IMR-90 (cell line): ENCODE results near the gene CCDC61. TPM values are rescaled to one million over a fixed set of nuclear protein-coding genes. Genes with fewer than 3 reads are reported as not detected.

ENCODE experiments used
- ATAC-seq: fragments of 200-7000 bp; cut with Tn5 transposase; 2 replicates; pipeline ENCODE4 v1.9.1; 2020; ENCODE audit warnings: low read depth, mild to moderate bottlenecking, moderate library complexity
- BruUV-seq: library from RNA; stranded (reverse); fragments of 400-500 nt; replicated peaks from 2 replicates; lab custom pipeline; 2021; lab: Mats Ljungman, UMichigan
- CTCF ChIA-PET: fragments of 300-600 bp; formaldehyde crosslinking; extraction: SDS; loops from one replicate; lab custom pipeline; 2021; ENCODE audit warnings: antibody characterized with exemption; lab: Yijun Ruan, JAX
- POLR2A ChIA-PET: fragments of 300-600 bp; sonication (Branson Sonifier 250); formaldehyde crosslinking; loops from one replicate; lab custom pipeline; 2022; ENCODE audit warnings: antibody characterized with exemption; ENCODE audit not compliant: unreplicated experiment; lab: Charles Lee
- DNase-seq: peaks from one replicate; pipeline ENCODE4 v3.0.0; 2013
- H2AFZ ChIP-seq: replicated peaks from 2 replicates; pipeline ENCODE3; 2013; ENCODE audit warnings: low read length, mild to moderate bottlenecking; ENCODE audit not compliant: poor library complexity
- H2AK5ac ChIP-seq: 2 replicates; pipeline ENCODE4 v1.6.1; 2013; ENCODE audit warnings: low read depth, low read length, inconsistent platforms
- H2AK9ac ChIP-seq: replicated peaks from 2 replicates; pipeline ENCODE3; 2013; ENCODE audit warnings: mild to moderate bottlenecking, low read depth, low read length, moderate library complexity; ENCODE audit not compliant: poor library complexity
- H2BK120ac ChIP-seq: 2 replicates; pipeline ENCODE4 v1.6.1; 2013; ENCODE audit warnings: low read depth, low read length, inconsistent platforms
- H2BK15ac ChIP-seq: 3 replicates; pipeline ENCODE4 v1.6.1; 2013; ENCODE audit warnings: low read depth, low read length, inconsistent platforms
- H2BK20ac ChIP-seq: 2 replicates; pipeline ENCODE4 v1.6.1; 2013; ENCODE audit warnings: low read depth, mild to moderate bottlenecking, inconsistent platforms, low read length, moderate library complexity
- H2BK5ac ChIP-seq: 2 replicates; pipeline ENCODE4 v1.6.1; 2013; ENCODE audit warnings: mild to moderate bottlenecking, low read depth, low read length, inconsistent platforms; ENCODE audit not compliant: poor library complexity, severe bottlenecking
- H3K14ac ChIP-seq: replicated peaks from 2 replicates; pipeline ENCODE4 v1.6.1; 2013; ENCODE audit warnings: low read depth, low read length, inconsistent platforms
- H3K18ac ChIP-seq: 2 replicates; pipeline ENCODE4 v1.6.1; 2013; ENCODE audit warnings: low read depth, low read length, control low read depth
- H3K23ac ChIP-seq: 2 replicates; pipeline ENCODE4 v1.6.1; 2013; ENCODE audit warnings: low read depth, low read length, inconsistent platforms
- H3K27ac ChIP-seq: 2 replicates; pipeline ENCODE4 v1.5.1; 2013; ENCODE audit warnings: mild to moderate bottlenecking, control low read depth, low read length; ENCODE audit not compliant: insufficient read depth
- H3K27me3 ChIP-seq: 2 replicates; pipeline ENCODE4 v1.6.1; 2013; ENCODE audit warnings: low read length; ENCODE audit not compliant: control insufficient read depth, insufficient read depth
- H3K36me3 ChIP-seq: 2 replicates; pipeline ENCODE4 v1.6.1; 2013; ENCODE audit warnings: low read length, mixed read lengths; ENCODE audit not compliant: control insufficient read depth, insufficient read depth
- H3K4ac ChIP-seq: 2 replicates; pipeline ENCODE4 v1.6.1; 2013; ENCODE audit warnings: low read depth, low read length, inconsistent platforms
- H3K4me1 ChIP-seq: 2 replicates; pipeline ENCODE4 v1.6.1; 2013; ENCODE audit warnings: low read length, mixed read lengths; ENCODE audit not compliant: control insufficient read depth, insufficient read depth
- H3K4me2 ChIP-seq: 2 replicates; pipeline ENCODE4 v1.6.1; 2013; ENCODE audit warnings: low read depth, mild to moderate bottlenecking, control low read depth, low read length, moderate library complexity
- H3K4me3 ChIP-seq: 2 replicates; pipeline ENCODE4 v1.5.1; 2013; ENCODE audit warnings: low read depth, mild to moderate bottlenecking, control low read depth, low read length, moderate library complexity; ENCODE audit not compliant: insufficient read depth
- H3K56ac ChIP-seq: 2 replicates; pipeline ENCODE4 v1.6.1; 2013; ENCODE audit warnings: low read length, inconsistent platforms; ENCODE audit not compliant: insufficient read depth; ENCODE audit errors: extremely low read depth
- H3K79me1 ChIP-seq, 2 experiments: 2 replicates each; pipeline ENCODE4 v1.6.1; 2013; ENCODE audit warnings: low read length in 2 of 2, inconsistent platforms in 1 of 2, low read depth in 1 of 2
- H3K9ac ChIP-seq: 2 replicates; pipeline ENCODE4 v1.6.1; 2013; ENCODE audit warnings: low read depth, low read length, control low read depth
- H3K9me1 ChIP-seq: 2 replicates; pipeline ENCODE4 v1.6.1; 2013; ENCODE audit warnings: low read length, inconsistent platforms; ENCODE audit not compliant: insufficient read depth
- H3K9me3 ChIP-seq: 2 replicates; pipeline ENCODE4 v1.6.1; 2013; ENCODE audit warnings: low read length; ENCODE audit not compliant: control insufficient read depth, insufficient read depth
- H4K20me1 ChIP-seq: 2 replicates; pipeline ENCODE4 v1.6.1; 2013; ENCODE audit warnings: low read length, inconsistent platforms; ENCODE audit not compliant: insufficient read depth
- H4K5ac ChIP-seq: 2 replicates; pipeline ENCODE4 v1.6.1; 2013; ENCODE audit warnings: mild to moderate bottlenecking, low read depth, low read length, control low read depth
- H4K8ac ChIP-seq, 2 experiments: 2 replicates each; pipeline ENCODE4 v1.6.1; 2013; ENCODE audit warnings: low read depth in 2 of 2, low read length in 2 of 2, control low read depth in 1 of 2, inconsistent platforms in 1 of 2
- H4K91ac ChIP-seq: 2 replicates; pipeline ENCODE4 v1.6.1; 2013; ENCODE audit warnings: low read depth, low read length, inconsistent platforms; ENCODE audit not compliant: insufficient read depth
- BHLHE40 ChIP-seq: fragments of 150-350 bp; IDR thresholded peaks from 2 replicates; pipeline ENCODE4 v1.6.1; 2016; ENCODE audit warnings: mild to moderate bottlenecking, low read depth, low read length
- CEBPB ChIP-seq: IDR thresholded peaks from 2 replicates; pipeline ENCODE4 v1.6.1; 2012; ENCODE audit warnings: low read depth, low read length, improper control_type of control experiment
- CHD1 ChIP-seq: IDR thresholded peaks from 2 replicates; pipeline ENCODE4 v1.6.1; 2012; ENCODE audit warnings: low read depth, low read length, improper control_type of control experiment
- FOS ChIP-seq: fragments of 150-350 bp; IDR thresholded peaks from 2 replicates; pipeline ENCODE4 v1.6.1; 2016; ENCODE audit warnings: low read depth, low read length
- MXI1 ChIP-seq: IDR thresholded peaks from 2 replicates; pipeline ENCODE4 v1.6.1; 2012; ENCODE audit warnings: low read depth, mild to moderate bottlenecking, low read length, moderate library complexity, borderline replicate concordance
- NFE2L2 ChIP-seq: fragments of 150-350 bp; IDR thresholded peaks from 2 replicates; pipeline ENCODE4 v1.6.1; 2016; ENCODE audit warnings: low read depth, mild to moderate bottlenecking, low read length
- POLR2A ChIP-seq: IDR thresholded peaks from 2 replicates; pipeline ENCODE4 v1.6.1; 2012; ENCODE audit warnings: mild to moderate bottlenecking, low read depth, low read length
- RAD21 ChIP-seq: IDR thresholded peaks from 2 replicates; pipeline ENCODE4 v1.6.1; 2012; ENCODE audit warnings: low read length, improper control_type of control experiment
- RCOR1 ChIP-seq: IDR thresholded peaks from 2 replicates; pipeline ENCODE4 v1.6.1; 2012; ENCODE audit warnings: mild to moderate bottlenecking, low read length, improper control_type of control experiment; ENCODE audit not compliant: insufficient replicate concordance
- RFX5 ChIP-seq: IDR thresholded peaks from 2 replicates; pipeline ENCODE4 v1.8.0; 2012; ENCODE audit warnings: low read depth, mild to moderate bottlenecking, low read length, moderate library complexity
- SMC3 ChIP-seq: fragments of 150-350 bp; IDR thresholded peaks from 2 replicates; pipeline ENCODE4 v1.6.1; 2016; ENCODE audit warnings: low read depth, mild to moderate bottlenecking, antibody characterized with exemption, low read length, moderate library complexity
- WGBS, 2 experiments: methylation state at CpG; one replicate each; pipeline versions ENCODE4 v1.1.5 to v1.1.7; 2013; ENCODE audit warnings: missing lambda C conversion rate in 2 of 2; ENCODE audit not compliant: insufficient read length in 1 of 2; ENCODE audit errors: extremely low coverage in 2 of 2; 5-methylcytosine and 5-hydroxymethylcytosine counted together
- dilution Hi-C: fragments of 300-500 bp; cut with HindIII; formaldehyde crosslinking; loops from one replicate; pipeline ENCODE4 v1.14.3; 2018; ENCODE audit warnings: low sequenced_read_pairs; ENCODE audit not compliant: unreplicated experiment
- in situ Hi-C: fragments of 300-500 bp; cut with MboI; formaldehyde crosslinking; loops from 3 replicates; pipeline ENCODE4 v1.14.3; 2019; ENCODE audit warnings: low sequenced_read_pairs, inconsistent platforms, mixed read lengths
- intact Hi-C: fragments of 100-400 bp; cut with micrococcal nuclease; formaldehyde crosslinking; loops from 2 replicates; pipeline ENCODE4 v1.10.0; 2022
- polyA plus RNA-seq, 3 experiments: library from polyadenylated mRNA; depleted of rRNA; stranded (reverse); fragments of >200 nt; gene quantifications; 2 replicates each; pipeline ENCODE4 v1.2.3, GENCODE V29; 2012; ENCODE audit warnings: low replicate concordance in 1 of 3
- total RNA-seq: library from RNA; depleted of rRNA; stranded (reverse); fragments of >200 nt; gene quantifications from 2 replicates; pipeline ENCODE4 v1.2.3, GENCODE V29; 2012
- TF ChIP-seq, protein P1 (sequence below): fragments of 150-350 bp; IDR thresholded peaks from 2 replicates; pipeline ENCODE4 v1.6.1; 2016; ENCODE audit warnings: low read depth, mild to moderate bottlenecking, low read length, moderate library complexity, borderline replicate concordance
- TF ChIP-seq, protein P2 (sequence below): conservative IDR thresholded peaks from 2 replicates; pipeline ENCODE4 v1.5.1; 2012; ENCODE audit warnings: mild to moderate bottlenecking, low read depth, low read length, improper control_type of control experiment
- TF ChIP-seq, protein P3 (sequence below): fragments of 150-350 bp; IDR thresholded peaks from 2 replicates; pipeline ENCODE4 v1.6.1; 2017; ENCODE audit warnings: mild to moderate bottlenecking, antibody characterized with exemption, low read length, low read depth

CCDC61 gene
- total and polyA plus RNA-seq, 2 of the 4 experiments (the other 2 are of a cell fraction) = 3.2 to 9.1 TPM

DNA sequence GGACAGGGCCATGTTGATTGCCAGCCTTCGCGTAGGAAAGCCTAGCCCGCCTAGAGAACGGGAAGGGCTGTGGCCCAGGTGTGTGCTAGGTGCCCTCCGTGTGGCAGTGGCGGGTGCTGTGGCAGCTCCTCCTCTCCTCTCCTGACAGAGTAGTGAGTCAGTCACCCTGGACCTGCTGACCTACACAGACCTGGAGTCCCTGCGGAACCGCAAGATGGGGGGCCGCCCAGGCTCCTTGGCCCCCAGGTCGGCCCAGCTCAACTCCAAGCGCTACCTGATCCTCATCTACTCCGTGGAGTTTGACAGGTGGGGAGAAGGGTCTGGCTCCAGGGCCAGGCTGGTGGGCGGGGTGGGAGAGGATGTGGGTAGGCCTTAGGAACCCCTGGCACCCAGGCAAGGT is 11.1 kb downstream of the CCDC61 start:
- H4K8ac ChIP-seq = no peak overlapping the region
- H2BK120ac ChIP-seq = no peak overlapping the region
- no peak overlapping the region for H2BK20ac ChIP-seq
- H3K56ac ChIP-seq = no peak overlapping the region
- dilution Hi-C loops = no loop called here
- no peak overlapping the region for H3K4ac ChIP-seq
- in situ Hi-C loops = no loop called here
- H3K27me3 ChIP-seq = no peaks in the 10 kb centered on the region
- no peak overlapping the region for H3K23ac ChIP-seq
- intact Hi-C loops = no loop called here
- no peak overlapping the region for H2BK15ac ChIP-seq
- H3K9me3 ChIP-seq = no peaks in the 10 kb centered on the region
- H4K5ac ChIP-seq = no peak overlapping the region
- H3K4me1 ChIP-seq = no peaks in the 10 kb centered on the region
- WGBS, 2 experiments = no CpG with 5 or more reads among the region's 13 CpGs
- H3K79me1 ChIP-seq = no peaks in the 10 kb centered on the region; a peak in 1 of 4 replicates
- no peaks in the 10 kb centered on the region; the same call in 1 of the 2 replicates for H4K20me1 ChIP-seq
- no peak overlapping the region for H3K27ac ChIP-seq
- DNase-seq = no peak
- H2AFZ ChIP-seq = no peak overlapping the region
- no peak overlapping the region for H2AK5ac ChIP-seq
- no peak overlapping the region for H4K91ac ChIP-seq
- BruUV-seq = no TSS peak
- H3K4me3 ChIP-seq = no peak overlapping the region
- H3K9me1 ChIP-seq = no peaks in the 10 kb centered on the region
- H3K14ac ChIP-seq = no peak overlapping the region
- H3K9ac ChIP-seq = no peak overlapping the region
- ChIA-PET CTCF (interaction anchor here (0.6 to 0.9 kb wide), 3 partner anchors 10 to 326 kb away, joined by 3 read pairs; no protein-coding TSS in a partner anchor), POLR2A (no interaction called here)
- H3K18ac ChIP-seq = no peak overlapping the region
- no peak overlapping the region for H2BK5ac ChIP-seq
- ATAC-seq = no peak
- no peak overlapping the region for H2AK9ac ChIP-seq
- TF ChIP-seq FOS = no peak
- TF ChIP-seq RCOR1 = no peak
- TF ChIP-seq RAD21 = no peak
- TF ChIP-seq CEBPB = no peak
- TF ChIP-seq, protein P1, sequence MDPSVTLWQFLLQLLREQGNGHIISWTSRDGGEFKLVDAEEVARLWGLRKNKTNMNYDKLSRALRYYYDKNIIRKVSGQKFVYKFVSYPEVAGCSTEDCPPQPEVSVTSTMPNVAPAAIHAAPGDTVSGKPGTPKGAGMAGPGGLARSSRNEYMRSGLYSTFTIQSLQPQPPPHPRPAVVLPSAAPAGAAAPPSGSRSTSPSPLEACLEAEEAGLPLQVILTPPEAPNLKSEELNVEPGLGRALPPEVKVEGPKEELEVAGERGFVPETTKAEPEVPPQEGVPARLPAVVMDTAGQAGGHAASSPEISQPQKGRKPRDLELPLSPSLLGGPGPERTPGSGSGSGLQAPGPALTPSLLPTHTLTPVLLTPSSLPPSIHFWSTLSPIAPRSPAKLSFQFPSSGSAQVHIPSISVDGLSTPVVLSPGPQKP = no peak
- TF ChIP-seq, protein P2, sequence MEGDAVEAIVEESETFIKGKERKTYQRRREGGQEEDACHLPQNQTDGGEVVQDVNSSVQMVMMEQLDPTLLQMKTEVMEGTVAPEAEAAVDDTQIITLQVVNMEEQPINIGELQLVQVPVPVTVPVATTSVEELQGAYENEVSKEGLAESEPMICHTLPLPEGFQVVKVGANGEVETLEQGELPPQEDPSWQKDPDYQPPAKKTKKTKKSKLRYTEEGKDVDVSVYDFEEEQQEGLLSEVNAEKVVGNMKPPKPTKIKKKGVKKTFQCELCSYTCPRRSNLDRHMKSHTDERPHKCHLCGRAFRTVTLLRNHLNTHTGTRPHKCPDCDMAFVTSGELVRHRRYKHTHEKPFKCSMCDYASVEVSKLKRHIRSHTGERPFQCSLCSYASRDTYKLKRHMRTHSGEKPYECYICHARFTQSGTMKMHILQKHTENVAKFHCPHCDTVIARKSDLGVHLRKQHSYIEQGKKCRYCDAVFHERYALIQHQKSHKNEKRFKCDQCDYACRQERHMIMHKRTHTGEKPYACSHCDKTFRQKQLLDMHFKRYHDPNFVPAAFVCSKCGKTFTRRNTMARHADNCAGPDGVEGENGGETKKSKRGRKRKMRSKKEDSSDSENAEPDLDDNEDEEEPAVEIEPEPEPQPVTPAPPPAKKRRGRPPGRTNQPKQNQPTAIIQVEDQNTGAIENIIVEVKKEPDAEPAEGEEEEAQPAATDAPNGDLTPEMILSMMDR = no peak
- TF ChIP-seq POLR2A = no peak
- no peak for TF ChIP-seq RFX5
- TF ChIP-seq BHLHE40 = no peak
- TF ChIP-seq NFE2L2 = no peak
- TF ChIP-seq CHD1 = no peak
- TF ChIP-seq, protein P3, sequence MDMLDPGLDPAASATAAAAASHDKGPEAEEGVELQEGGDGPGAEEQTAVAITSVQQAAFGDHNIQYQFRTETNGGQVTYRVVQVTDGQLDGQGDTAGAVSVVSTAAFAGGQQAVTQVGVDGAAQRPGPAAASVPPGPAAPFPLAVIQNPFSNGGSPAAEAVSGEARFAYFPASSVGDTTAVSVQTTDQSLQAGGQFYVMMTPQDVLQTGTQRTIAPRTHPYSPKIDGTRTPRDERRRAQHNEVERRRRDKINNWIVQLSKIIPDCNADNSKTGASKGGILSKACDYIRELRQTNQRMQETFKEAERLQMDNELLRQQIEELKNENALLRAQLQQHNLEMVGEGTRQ = no peak
- TF ChIP-seq MXI1 = no peak
- no peak for TF ChIP-seq SMC3
- peaks cover 12% of the 10 kb centered on the region; the same call in 1 of the 2 replicates for H3K36me3 ChIP-seq
- no peak overlapping the region for H3K4me2 ChIP-seq
